ENCODE data around the gene KIAA0232. TPM values are rescaled to one million over a fixed set of nuclear protein-coding genes. Genes with fewer than 3 reads are reported as not detected.

Gene KIAA0232
- total and polyA plus RNA-seq, 9 of the 15 experiments (the other 6 are each of a cell fraction or from before 2014, with no cell fraction given): 3.5 to 17.4 (median 13.0) TPM

DNA sequence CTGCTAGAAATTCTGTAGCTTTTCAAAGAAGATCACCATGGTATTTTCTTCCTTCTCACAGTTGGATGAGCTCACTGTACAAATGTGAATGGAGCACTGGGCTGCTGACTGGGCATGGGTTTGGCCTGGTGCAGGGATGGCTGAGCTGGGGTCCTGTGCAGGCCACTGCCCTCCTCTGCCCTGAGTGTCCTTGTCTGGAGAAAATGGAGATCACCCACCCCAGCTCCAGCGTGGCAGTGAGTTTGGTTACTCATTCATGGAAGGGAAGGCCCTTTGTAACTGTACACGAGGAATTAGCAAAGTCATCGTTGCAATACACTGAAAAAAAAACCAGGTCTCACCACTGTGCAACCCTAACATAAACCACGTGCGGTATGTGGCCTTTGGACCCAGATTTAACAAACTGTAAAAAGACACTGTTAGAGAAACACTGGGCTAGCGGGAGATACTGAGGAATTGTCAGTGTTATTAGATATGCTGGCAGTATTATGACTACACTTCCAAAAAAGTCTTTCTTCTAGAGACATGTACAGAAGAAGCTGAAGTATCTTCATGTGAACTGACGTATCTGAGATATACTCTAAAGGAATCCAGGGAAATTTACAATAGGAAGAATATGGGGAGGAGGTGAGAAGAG, 111.0 kb downstream of the KIAA0232 start (continued):
- TF ChIP-seq ZNF121 (CRISPR knock-in tag; conservative IDR thresholded peaks at IDR 0.05): no peak
- TF ChIP-seq DDX20 (tag; IDR thresholded peaks at IDR 0.05; ENCODE audit: low read depth): peak; percentile 18; the same call in 1 of the 2 replicates
- TF ChIP-seq, protein P1, sequence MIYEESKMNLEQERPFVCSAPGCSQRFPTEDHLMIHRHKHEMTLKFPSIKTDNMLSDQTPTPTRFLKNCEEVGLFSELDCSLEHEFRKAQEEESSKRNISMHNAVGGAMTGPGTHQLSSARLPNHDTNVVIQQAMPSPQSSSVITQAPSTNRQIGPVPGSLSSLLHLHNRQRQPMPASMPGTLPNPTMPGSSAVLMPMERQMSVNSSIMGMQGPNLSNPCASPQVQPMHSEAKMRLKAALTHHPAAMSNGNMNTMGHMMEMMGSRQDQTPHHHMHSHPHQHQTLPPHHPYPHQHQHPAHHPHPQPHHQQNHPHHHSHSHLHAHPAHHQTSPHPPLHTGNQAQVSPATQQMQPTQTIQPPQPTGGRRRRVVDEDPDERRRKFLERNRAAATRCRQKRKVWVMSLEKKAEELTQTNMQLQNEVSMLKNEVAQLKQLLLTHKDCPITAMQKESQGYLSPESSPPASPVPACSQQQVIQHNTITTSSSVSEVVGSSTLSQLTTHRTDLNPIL (CRISPR knock-in tag; IDR thresholded peaks at IDR 0.05): no peak
- TF ChIP-seq ZNF785 (CRISPR knock-in tag; IDR thresholded peaks at IDR 0.05): no peak
- peak; percentile 73; the same call in 1 of the 2 replicates for TF ChIP-seq SMARCA4 (IDR thresholded peaks at IDR 0.05)
- 0 out of 2 replicates have a peak, but pooled peaks have one; percentile 23 for TF ChIP-seq KLF6 (CRISPR knock-in tag; IDR thresholded peaks at IDR 0.05; ENCODE audit: borderline replicate concordance)
- TF ChIP-seq NBN (IDR thresholded peaks at IDR 0.05; ENCODE audit: low read depth): peak; percentile 24; the same call in 1 of the 2 replicates
- TF ChIP-seq, protein P2, sequence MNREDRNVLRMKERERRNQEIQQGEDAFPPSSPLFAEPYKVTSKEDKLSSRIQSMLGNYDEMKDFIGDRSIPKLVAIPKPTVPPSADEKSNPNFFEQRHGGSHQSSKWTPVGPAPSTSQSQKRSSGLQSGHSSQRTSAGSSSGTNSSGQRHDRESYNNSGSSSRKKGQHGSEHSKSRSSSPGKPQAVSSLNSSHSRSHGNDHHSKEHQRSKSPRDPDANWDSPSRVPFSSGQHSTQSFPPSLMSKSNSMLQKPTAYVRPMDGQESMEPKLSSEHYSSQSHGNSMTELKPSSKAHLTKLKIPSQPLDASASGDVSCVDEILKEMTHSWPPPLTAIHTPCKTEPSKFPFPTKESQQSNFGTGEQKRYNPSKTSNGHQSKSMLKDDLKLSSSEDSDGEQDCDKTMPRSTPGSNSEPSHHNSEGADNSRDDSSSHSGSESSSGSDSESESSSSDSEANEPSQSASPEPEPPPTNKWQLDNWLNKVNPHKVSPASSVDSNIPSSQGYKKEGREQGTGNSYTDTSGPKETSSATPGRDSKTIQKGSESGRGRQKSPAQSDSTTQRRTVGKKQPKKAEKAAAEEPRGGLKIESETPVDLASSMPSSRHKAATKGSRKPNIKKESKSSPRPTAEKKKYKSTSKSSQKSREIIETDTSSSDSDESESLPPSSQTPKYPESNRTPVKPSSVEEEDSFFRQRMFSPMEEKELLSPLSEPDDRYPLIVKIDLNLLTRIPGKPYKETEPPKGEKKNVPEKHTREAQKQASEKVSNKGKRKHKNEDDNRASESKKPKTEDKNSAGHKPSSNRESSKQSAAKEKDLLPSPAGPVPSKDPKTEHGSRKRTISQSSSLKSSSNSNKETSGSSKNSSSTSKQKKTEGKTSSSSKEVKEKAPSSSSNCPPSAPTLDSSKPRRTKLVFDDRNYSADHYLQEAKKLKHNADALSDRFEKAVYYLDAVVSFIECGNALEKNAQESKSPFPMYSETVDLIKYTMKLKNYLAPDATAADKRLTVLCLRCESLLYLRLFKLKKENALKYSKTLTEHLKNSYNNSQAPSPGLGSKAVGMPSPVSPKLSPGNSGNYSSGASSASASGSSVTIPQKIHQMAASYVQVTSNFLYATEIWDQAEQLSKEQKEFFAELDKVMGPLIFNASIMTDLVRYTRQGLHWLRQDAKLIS (CRISPR knock-in tag; IDR thresholded peaks at IDR 0.05): no peak
- TF ChIP-seq RCOR1 (IDR thresholded peaks at IDR 0.05; ENCODE audit: borderline replicate concordance in 1 of 2, low read depth in 2 of 2, low read length in 2 of 2): peak in 1 of 2 experiments; percentile 67; a peak in 1 of 4 replicates
- TF ChIP-seq, protein P3, sequence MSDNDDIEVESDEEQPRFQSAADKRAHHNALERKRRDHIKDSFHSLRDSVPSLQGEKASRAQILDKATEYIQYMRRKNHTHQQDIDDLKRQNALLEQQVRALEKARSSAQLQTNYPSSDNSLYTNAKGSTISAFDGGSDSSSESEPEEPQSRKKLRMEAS (CRISPR knock-in tag; IDR thresholded peaks at IDR 0.05): peak; percentile 72
- TF ChIP-seq EP300 (IDR thresholded peaks at IDR 0.05; ENCODE audit: low read length): peak; percentile 34; the same call in 1 of the 2 replicates
- no peak for TF ChIP-seq ZNF778 (CRISPR knock-in tag; IDR thresholded peaks at IDR 0.05)
- TF ChIP-seq, protein P4, sequence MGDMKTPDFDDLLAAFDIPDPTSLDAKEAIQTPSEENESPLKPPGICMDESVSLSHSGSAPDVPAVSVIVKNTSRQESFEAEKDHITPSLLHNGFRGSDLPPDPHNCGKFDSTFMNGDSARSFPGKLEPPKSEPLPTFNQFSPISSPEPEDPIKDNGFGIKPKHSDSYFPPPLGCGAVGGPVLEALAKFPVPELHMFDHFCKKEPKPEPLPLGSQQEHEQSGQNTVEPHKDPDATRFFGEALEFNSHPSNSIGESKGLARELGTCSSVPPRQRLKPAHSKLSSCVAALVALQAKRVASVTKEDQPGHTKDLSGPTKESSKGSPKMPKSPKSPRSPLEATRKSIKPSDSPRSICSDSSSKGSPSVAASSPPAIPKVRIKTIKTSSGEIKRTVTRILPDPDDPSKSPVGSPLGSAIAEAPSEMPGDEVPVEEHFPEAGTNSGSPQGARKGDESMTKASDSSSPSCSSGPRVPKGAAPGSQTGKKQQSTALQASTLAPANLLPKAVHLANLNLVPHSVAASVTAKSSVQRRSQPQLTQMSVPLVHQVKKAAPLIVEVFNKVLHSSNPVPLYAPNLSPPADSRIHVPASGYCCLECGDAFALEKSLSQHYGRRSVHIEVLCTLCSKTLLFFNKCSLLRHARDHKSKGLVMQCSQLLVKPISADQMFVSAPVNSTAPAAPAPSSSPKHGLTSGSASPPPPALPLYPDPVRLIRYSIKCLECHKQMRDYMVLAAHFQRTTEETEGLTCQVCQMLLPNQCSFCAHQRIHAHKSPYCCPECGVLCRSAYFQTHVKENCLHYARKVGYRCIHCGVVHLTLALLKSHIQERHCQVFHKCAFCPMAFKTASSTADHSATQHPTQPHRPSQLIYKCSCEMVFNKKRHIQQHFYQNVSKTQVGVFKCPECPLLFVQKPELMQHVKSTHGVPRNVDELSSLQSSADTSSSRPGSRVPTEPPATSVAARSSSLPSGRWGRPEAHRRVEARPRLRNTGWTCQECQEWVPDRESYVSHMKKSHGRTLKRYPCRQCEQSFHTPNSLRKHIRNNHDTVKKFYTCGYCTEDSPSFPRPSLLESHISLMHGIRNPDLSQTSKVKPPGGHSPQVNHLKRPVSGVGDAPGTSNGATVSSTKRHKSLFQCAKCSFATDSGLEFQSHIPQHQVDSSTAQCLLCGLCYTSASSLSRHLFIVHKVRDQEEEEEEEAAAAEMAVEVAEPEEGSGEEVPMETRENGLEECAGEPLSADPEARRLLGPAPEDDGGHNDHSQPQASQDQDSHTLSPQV (IDR thresholded peaks at IDR 0.05): peak; percentile 99
- peak; percentile 46; the same call in 1 of the 2 replicates for TF ChIP-seq E2F3 (CRISPR knock-in tag; IDR thresholded peaks at IDR 0.05)
- TF ChIP-seq FOXK2 (conservative IDR thresholded peaks at IDR 0.05 in 1 of 2, IDR thresholded peaks at IDR 0.05 in 1 of 2; ENCODE audit: low read depth in 2 of 2): peak in 1 of 2 experiments; percentile 20; a peak in 1 of 4 replicates

All from K562 (cell line).